HG02981 (cell line): ENCODE data around the gene SDR42E2.
"Not testable (repeated sequence)": the region's sequence is repeated elsewhere in the genome, so short reads cannot be mapped to it uniquely, and the experiment has no call there.

Experiments used
- ATAC-seq: cut with Tn5 transposase; IDR thresholded peaks from one replicate; pipeline ENCODE4 v1.9.1; 2021; ENCODE audit warnings: mild to moderate bottlenecking, moderate library complexity; ENCODE audit not compliant: unreplicated experiment

SDR42E2 gene

DNA sequence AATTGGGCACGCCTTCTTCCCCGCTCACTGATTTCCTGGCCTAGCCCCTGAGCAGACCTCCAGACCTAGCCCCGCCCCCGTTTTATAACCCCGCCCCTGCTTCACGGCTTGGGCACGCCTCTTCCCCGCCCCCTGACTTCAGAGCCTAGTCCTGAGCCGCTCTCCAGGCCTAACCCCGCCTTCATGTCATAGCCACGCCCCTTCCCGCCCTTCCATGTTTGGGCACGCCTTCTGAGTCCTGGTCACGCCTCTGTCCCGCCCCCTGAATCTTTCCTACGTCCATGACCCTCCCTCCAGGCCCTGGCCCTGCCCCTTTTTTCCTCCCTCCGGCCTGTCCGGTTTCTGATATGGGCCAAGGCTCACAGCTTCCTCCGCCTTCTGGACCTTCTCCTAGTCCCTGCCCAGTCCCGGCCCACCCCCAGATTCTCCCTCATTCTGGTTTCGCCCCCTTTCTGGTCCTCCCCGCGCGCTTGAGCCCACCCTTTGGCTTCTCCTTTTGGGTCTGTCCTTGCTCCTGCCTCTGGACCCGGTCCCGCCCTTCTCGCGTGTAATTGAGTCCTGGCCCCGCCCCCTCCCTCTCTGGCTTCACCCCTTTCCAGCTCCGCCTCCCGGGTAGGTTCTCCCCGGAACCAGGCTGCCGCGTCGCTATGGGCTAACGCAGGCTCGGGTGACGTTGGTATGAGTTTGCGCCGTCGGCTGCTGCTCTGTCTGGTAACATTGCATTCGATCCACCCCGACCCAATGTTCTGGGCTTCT, 28.6 kb downstream of the SDR42E2 start:
- peak; percentile 43 for ATAC-seq

DNA sequence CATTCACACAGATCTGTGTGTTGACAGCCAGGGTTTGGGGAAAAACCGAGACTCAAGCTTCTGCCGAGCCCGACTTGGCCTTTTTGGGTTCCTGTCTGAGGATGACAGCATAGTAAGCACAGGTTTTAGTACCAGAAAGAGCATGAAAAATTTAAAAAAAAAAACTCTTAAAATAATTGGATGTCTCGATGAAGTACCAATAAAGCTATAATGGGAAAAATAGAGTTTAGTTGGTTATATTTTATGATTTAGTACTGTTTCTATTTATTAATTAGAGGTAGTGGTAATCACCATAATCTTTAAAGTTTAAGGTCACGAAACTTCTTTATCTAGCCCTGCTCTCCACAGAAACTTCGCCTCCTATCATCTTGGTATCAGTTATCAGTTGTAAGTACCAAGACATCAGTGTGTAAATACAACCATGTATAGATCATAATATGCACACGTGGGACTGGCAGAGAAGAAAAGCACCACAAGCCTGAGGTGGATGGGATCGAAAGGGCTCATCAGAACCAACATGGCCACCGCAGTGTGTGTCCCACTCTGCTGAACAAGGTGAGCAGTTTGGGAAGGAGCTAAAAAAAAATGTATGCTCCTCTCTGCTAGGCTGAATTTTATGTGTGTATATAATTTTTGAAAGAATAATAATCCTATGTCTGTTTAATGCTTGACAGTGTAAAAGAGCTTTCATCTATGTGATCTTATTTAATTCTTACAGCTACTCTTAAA, 29.4 kb downstream of the SDR42E2 start:
- ATAC-seq, result no peak

DNA sequence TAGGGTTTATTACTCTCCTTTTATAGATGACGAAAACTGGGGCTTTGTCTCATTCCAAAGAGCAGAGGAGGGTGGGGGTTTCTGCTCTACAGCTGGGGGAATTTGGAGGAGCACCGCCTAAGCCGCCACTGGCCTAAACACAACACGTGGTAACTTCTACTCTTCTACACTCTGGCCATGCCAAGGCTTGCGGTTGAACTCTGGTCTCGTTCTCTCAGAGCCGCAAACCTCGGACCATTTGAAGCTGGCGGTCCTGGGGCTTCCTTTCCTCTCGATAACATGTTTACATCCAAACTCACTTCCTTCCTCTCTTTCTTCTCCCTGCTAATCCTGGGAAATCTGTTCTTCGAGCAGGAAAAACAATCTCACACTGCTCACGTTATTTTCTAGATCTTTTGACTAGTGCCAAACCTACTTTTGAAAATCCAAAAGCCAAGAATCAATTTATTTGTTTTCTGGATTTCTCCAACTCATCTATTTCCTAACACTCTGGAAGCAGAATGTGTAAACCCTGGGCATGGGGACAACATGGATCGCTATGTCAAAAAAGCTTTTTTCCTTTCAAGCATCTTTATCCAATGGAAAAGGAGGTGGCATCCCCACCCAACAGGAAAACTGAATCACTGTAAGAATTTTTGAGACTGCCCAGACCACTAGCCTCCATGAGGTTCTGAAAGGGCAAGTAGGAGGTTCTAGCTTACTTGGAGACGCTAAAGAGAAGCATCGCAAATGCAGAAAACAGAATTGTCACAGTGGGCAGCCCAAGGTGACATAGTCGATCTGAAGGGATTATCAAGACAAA, 30.2 kb downstream of the SDR42E2 start:
- ATAC-seq, result peak; percentile 21

DNA sequence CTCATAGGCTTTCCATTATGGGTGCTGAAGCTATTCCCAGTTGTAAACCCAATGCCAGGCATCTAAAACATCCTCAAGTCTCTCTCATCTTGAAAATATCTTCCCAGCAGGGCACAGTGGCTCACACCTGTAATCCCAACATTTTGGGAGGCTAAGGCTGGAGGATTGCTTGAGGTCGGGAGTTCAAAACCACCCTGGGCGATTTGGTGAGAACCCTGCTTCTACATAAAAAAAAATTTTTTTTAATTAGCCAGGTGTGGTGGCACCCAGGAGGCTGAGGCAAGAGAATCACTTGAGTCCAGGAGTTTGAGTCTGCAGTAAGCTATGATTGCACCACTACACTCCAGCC, 30.7 kb downstream of the SDR42E2 start:
- no peak for ATAC-seq

DNA sequence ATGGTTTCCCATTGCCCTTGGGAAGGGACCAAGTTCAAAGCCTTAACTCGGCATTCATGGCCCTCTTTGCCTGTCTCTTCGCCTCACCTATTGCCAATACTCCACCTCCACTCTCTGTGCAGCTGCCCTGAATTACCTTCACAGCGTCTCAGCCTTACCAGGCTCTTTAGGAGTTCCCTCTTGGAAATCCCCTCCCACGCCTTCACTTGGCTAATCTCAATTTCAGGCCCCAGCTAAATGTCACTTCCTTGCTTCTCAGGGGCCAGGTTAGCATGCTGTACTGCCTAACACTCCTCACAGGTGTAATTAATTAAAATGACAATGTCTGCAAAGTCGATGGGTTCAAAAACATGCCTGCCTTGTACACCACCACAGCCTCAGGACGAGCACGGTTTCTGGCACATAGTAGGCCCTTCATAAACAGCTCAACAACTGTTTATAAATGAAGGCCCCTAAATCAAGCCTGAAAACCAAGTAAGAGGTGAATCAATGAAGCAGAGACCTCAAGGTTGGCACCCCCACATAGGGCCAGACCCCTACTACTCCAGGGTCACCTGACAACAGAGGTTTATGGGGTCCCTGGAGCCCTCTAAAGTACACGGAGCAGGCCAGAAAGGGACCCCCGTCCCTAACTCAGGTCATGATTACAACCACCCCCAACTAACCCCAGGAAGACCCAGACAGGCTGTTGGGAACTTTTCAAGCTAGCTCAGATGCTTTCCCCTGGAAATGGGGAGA, 32.6 kb downstream of the SDR42E2 start:
- no peak for ATAC-seq

DNA sequence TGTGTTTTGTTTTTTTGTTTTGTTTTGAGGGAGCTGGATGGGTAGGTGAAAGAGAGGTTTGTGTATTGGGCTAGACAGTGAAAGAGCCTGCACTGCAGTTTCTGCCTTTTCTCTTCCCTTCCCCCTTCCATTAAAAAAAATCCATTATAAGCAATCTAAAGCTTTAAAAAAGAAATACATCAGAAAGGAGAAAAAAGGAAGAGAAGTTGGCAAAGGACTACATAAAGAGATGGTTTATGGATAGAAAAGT, 33.1 kb downstream of the SDR42E2 start:
- ATAC-seq, result no peak

DNA sequence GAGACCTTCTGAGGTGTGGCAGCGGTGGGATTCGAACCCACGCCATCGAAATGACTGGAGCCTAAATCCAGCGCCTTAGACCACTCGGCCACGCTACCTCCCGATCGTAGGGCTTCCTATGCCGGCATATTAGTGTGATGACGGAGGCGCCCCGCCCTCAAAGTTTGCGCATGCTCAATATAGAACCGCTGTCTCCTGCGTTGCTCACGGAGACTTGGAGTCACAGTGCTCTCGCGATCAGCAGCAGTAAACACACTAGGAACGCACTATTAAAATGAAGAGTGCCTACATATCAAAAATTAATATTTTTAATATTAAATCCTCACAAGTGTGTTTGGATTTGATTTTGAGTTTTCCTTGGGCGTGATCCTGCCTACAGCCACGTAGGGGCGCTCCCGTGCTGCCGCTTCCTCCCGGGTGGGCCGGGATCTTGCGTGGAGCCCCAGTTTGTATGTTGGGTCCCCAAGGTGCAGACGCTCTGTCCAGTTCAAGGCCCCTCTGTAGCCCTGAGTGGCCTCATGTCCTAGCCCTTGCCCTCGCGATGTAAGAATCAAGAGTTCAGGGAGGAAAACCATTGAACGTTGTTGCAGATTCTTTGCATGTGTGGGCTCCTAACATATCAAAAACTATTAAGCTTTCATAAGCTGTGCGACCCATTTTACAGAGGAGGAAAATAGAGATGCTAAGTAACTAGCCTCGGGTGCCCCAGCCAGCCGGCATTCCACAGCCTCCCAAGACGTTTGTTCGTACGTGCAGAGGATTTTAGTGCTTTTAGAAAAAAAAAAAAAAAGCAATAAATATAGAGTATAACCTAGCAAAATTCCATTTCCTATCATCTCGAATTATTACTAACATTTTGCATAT, 33.6 kb downstream of the SDR42E2 start:
- ATAC-seq, result no peak

DNA sequence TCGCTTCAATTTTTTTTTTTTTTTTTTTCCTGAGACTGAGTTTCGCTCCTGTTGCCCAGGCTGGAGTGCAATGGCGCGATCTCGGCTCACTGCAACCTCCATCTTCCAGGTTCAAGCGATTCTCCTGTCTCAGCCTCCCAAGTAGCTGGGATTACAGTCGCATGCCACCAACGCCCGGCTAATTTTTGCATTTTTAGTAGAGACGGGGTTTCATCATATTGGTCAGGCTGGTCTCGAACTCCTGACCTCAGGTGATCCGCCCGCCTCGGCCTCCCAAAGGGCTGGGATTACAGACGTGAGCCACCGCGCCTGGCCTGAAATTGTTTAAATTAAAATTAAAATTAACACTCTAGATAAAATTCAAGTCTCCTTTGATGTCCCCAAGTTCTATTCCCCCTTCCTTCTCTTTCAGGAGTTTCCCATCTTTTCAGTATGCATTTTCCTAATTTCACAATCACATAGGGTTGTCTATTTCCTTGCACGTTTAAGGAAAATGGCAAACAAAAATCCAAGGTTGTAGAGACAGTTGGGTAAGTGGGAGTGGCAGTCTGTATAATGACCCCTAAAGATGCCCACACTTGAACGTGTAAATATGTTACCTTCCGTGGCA, 34.4 kb downstream of the SDR42E2 start:
- ATAC-seq, result not testable (repeated sequence)

DNA sequence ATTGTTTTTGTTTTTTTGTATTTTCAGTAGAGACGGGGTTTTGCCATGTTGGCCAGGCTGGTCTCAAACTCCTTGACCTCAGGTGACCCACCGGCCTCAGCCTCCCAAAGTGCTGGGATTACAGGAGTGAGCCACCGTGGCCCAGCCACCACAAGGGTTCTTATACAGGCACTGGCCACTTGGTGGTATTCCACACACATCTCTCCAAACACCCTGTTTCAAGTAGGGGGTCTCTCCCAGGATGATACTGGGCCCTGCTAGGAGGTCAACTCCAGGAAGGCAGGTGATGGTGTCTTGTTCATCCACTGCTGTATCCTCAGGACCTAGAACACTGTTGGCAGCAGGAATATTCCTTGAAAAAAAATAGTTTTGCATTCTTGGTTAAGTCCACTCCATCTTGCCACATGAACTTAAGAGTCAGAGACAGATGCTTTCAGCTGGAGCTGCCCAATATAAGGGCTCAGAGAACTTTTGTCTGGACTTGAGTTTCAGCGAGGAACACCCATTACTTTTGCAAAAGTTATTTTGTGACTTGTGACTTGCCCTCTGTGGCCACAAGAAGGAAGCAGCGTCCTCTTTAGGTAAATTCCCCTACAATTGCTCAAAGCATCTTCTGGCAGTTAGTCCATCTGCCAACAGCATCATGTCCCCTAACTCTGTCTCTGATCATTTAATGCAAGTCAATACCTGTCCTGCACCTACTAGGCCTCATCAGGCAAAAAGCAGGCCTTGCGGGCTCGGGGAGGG, 36.4 kb downstream of the SDR42E2 start:
- ATAC-seq, result no peak

DNA sequence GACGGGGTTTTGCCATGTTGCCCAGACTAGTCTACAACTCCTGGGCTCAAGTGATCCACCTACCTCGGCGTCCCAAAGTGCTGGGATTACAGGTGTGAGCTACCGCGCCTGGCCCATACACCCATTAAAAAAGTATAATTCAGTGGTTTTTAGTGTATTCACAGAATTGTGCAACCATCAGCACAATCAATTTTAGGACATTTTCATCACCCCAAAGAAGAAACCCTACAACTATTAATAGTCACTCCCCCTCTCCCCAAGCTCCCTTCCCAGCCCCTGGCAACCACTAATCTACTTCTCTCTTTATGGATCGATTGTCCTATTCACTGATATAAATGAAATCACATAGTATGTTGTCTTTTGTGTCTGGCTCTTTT, 39.9 kb downstream of the SDR42E2 start:
- no peak for ATAC-seq

DNA sequence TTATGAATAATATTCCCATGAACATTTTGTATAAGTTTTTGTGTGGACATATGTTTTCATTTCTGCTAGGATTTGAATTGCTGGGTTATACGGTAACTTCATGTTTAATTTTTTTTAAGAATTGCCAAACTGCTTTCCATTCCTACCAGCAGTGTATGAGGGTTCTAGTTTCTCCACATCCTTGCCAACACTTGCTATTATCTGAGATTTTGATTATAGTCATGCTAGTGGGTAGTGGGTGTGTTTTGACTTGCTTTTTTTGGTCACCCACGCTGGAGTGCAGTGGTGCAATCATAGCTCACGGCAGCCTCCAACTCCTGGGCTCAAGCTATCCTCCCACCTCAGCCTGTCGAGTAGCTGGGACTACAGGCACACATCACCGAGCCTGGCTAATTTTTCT, 40.8 kb downstream of the SDR42E2 start:
- ATAC-seq, result no peak

DNA sequence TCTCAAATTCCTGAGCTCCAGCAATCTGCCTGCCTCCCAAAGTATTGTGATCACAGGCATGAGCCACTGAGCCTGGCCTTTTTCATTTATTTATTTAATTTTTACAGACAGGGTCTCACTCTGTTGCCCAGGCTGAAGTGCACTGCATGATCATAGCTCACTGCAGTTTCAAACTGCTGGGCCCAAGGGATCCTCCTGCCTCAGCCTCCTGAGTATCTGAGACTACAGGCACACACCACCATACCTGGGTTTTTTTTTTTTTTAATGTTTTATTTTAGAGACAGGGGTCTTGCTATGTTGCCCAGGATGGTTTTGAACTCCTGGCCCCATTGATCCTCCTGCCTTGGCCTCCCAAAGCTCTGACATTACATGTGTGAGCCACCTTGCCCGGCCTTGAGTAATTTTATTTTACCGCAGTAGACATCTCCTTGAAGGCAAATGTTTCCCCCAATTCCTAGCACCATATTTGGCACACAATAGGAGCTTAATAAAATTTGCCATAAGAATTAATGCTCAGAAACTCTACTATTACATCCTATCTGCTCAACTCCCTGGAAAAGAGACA, 41.9 kb downstream of the SDR42E2 start:
- no peak for ATAC-seq

DNA sequence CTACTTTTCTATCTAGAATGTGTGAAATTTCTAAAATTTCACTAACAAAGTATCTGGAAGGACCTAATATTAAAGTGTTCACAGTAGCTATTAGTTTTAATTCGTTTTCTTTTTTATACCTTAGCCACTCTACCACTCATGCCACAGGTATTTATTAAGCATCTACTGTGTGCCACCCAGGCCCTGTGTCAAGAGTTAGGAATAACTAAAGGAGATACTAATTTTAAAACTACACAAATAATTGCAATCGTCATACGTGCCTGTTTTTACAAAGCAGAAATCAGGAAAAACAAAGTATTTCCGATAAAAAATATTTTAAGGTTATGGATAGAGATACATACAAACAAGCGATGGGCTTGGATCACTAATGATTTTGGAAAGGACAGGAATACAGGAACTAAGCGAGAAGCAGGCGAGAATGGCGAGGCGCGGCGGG, 43.3 kb downstream of the SDR42E2 start:
- ATAC-seq, result no peak

DNA sequence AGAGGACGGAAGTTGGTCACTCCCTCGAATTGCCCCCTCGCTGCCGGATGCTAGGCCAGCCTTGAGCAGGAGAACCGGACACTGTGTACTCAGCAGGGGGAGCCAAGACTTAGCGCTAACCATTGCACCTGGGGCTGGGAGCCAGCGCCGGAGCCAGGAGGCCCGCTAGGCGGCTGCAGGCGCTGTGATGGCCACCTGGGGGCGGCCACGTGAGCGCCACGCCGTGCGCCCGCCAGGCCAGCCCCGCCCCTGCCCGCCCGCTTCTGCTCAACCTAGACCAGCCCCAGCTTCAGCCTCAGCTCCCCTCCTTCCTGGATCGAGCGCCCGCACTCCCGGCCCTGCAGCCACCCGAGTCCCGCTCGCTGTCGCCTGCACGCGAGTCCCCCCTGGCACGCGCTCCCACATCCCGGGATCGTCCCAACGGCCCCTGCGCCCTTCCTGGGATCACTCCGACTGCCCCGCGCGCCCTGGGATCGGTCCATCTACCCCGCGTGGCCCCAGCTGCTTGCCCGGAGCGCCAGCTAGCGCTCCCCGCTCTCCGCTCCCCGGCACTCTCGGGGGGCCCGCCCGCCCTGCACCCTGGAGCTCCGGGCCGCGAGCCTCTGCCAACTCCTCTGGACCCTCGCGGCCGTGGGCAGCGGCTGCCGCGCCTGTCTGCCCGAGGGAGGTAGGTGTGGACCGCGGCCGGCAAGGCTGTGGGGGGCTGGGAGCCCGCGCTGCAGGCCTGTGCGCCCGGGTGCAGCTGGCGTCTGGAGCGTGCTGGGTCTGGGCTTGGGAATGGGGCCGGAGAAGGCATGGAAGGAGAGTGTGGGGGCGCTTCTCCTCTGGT, 43.9 kb downstream of the SDR42E2 start, which contains the start of gene EEF2K:
Gene EEF2K, plus strand, starts transcription at position 266 of the 829 bp plus-strand sequence. CDS start 19,452 bp downstream, outside the sequence.
- peak; percentile 79 for ATAC-seq

DNA sequence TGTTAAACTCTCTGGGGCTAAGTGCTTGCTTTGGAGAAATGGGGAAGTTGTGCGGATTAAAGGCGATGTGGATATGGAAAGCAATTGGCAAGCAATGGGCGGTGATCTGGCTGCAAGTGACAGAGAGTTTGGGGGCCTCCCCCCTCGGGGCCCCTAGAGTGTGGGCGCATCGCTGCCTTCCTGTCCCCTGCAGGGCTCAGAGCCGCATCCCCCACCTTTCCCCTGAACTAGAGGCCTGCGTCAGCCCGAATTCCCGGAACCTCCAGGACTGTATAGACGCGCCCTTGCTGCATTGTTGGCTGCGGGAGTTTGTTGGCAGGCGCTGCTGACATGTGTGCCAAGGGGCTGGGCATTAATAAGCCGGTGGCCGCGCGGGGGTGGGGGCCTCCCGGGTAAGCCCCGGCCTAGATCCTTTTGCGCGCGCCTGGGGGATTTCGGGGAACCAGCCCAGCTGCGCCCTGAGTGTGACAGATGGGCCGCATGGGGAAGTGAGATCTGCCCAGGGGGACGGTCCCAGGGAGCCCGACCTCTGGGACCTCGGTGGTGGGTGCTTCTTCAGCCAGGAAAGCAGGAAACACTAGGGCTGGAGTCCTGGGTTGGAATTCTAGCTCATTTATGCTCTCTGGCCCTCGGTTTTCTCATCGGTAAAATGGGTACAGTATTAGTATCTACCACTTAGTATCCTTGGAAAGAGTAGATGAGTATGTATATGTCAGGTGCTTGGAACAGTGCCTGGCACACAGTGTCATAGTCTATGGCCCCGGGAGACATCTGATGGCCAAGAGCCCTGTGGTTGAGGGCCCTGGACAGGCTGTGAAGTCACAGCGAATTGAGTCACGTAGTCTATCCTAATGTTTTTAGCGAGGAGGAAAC, 44.8 kb downstream of the SDR42E2 start:
- peak; percentile 46 for ATAC-seq

DNA sequence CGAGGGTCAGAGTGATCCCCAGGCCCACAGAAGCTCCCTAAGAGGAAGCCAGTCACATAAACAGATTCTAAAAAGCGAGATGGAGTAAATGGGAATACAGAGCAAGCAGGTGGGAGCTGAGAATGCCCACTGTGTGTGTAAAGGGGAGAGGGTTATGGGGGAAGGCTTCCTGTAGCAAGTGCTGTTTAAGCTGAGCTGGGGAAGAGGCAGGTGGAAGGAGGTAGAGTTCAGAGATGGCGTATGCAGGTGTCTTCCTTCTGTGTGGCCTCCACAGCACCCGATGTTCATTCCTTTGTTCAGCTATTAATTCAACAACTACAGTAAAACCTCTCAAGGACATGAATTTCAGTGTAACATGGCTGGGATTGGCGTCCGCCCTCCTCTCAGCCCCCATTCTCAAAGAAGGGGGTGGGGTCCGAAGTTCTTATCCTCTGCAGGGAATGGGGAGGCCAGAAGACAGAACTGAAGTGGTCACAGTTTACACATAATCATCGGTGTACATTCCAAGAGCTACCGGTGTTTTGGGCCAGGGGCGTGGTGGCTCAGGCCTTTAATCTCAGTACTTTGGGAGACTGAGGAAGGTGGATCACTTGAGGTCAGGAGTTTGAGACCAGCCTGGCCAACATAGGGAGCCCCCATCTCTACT, 45.5 kb downstream of the SDR42E2 start:
- no peak for ATAC-seq
